NT2/D1 (cell line): ENCODE data around the gene CDK1.
A peak's percentile ranks its signal among the peaks of the same experiment; 100 is the strongest.

Source experiments
- DNase-seq: peaks from one replicate; pipeline ENCODE4 v3.0.0-alpha.2; 2011; ENCODE audit warnings: low read depth, low spot score
- H3K27me3 ChIP-seq: 2 replicates; pipeline ENCODE4 v1.6.0; 2011; ENCODE audit warnings: mild to moderate bottlenecking; ENCODE audit not compliant: insufficient read length, insufficient read depth
- H3K36me3 ChIP-seq: 2 replicates; pipeline ENCODE4 v1.6.1; 2011; ENCODE audit warnings: mild to moderate bottlenecking, low read length, mixed read lengths; ENCODE audit not compliant: insufficient read depth, insufficient read length
- H3K4me1 ChIP-seq: 2 replicates; pipeline ENCODE4 v1.5.1; 2011; ENCODE audit not compliant: insufficient read depth, insufficient read length
- H3K4me3 ChIP-seq: 2 replicates; pipeline ENCODE4 v1.5.1; 2011; ENCODE audit warnings: low read depth; ENCODE audit not compliant: insufficient read length
- H3K9ac ChIP-seq: 2 replicates; pipeline ENCODE4 v1.6.0; 2011; ENCODE audit warnings: low read depth; ENCODE audit not compliant: insufficient read length
- H3K9me3 ChIP-seq: 2 replicates; pipeline ENCODE4 v1.5.1; 2011; ENCODE audit warnings: mild to moderate bottlenecking, low read length; ENCODE audit not compliant: insufficient read depth
- SUZ12 ChIP-seq: IDR thresholded peaks from 2 replicates; pipeline ENCODE4 v1.6.1; 2011; ENCODE audit not compliant: insufficient read length, insufficient read depth; ENCODE audit errors: extremely low read depth
- YY1 ChIP-seq: IDR thresholded peaks from 2 replicates; pipeline ENCODE4 v1.6.1; 2011; ENCODE audit not compliant: insufficient read length, insufficient read depth
- ZNF274 ChIP-seq: IDR thresholded peaks from 2 replicates; pipeline ENCODE4 v1.6.1; 2011; ENCODE audit warnings: mild to moderate bottlenecking, low read depth, low read length

Gene CDK1

DNA sequence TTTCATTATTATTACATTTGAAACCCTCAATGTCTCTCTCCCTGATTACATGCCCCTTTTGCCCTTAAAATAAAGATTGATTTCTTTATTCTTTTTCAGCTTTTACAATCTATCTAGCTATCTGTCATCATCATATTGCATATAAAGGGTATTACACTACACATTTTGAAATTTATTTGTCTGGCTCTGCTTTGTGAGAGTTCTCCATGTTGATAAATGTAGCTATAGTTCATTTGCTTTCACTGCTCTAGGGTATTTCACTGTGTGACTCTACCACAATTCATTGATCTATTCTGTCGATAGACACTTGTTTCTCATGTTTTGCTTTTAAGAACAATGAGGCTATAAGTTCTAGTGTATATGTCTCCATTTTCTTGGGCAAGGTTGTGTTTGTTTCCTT lies 25.6 kb downstream of the CDK1 start:
- H3K27me3 ChIP-seq = no peaks in the 10 kb centered on the region
- H3K36me3 ChIP-seq = peaks cover 7% of the 10 kb centered on the region
- no peak overlapping the region for H3K9ac ChIP-seq
- H3K9me3 ChIP-seq = no peaks in the 10 kb centered on the region
- no peak for DNase-seq
- TF ChIP-seq ZNF274 = no peak
- TF ChIP-seq SUZ12 = no peak
- TF ChIP-seq YY1 = no peak
- H3K4me3 ChIP-seq = no peak overlapping the region
- no peaks in the 10 kb centered on the region for H3K4me1 ChIP-seq

DNA sequence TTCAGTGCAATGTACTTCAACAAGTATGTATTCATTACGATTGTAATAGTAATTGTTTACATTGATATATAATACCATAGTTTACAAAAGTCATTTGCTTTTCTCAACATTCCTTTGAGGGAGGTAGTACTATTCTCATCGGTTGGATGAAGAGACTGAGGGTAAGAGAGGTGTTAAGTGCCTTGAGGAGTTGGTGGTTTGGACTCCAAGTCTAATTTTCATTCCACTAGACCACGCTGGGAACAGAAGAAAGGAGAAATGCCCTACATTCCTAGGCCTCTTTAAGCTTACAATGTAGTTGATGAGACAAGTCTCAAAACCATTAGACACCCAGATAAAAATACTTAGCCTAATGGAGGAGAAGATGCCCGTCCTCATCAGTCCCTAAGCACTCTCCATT lies 28.6 kb downstream of the CDK1 start:
- no peak for DNase-seq
- H3K27me3 ChIP-seq = no peaks in the 10 kb centered on the region
- TF ChIP-seq ZNF274 = no peak
- TF ChIP-seq YY1 = no peak
- TF ChIP-seq SUZ12 = no peak
- H3K4me3 ChIP-seq = no peak overlapping the region
- H3K4me1 ChIP-seq = no peaks in the 10 kb centered on the region
- peaks cover 6% of the 10 kb centered on the region for H3K36me3 ChIP-seq
- H3K9me3 ChIP-seq = no peaks in the 10 kb centered on the region
- no peak overlapping the region for H3K9ac ChIP-seq

DNA sequence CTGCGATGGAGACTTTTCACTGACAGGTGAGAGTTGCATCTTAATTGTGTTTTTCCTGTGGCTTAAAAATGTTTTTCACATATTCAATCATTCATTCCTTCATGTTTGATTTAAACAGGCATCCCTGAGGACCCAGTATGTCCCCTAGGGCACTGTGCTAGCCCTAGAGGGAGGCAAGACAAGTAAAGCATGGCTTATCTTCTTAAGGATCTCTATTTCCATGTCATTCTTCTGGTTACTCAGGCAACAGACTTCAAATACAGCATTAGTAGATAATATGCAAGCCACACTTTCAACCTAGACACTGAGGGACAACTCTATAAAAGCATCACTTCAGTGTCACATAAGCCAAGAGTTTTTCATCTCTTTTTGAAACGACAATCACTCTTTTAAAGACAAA lies 29.2 kb downstream of the CDK1 start:
- Histone ChIP-seq H3K9me3 (no peaks in the 10 kb centered on the region), H3K9ac (no peak overlapping the region), H3K4me1 (no peaks in the 10 kb centered on the region), H3K27me3 (no peaks in the 10 kb centered on the region), H3K36me3 (peaks cover under 1% of the 10 kb centered on the region), H3K4me3 (no peak overlapping the region)
- no peak for TF ChIP-seq ZNF274
- no peak for TF ChIP-seq SUZ12
- no peak for TF ChIP-seq YY1
- no peak for DNase-seq

DNA sequence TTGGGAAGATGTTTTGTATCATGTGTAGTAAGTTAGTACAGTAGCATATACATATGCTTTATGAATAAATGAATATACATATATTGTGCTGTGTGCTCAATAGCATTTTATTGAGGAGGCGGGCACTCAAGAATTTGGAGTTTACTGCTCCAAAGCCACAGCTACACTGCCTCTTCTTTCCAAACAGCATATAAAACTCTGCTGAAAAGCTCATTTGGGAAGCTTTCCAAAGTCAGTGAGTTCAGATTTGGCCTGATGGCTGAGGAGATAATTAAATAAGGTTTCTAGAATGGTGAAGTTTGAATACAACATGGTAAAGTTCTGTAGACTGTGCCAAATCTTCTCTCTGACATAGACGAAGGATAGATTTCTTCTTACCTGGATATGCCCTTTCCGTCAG lies 29.8 kb downstream of the CDK1 start:
- DNase-seq = no peak
- no peaks in the 10 kb centered on the region for H3K36me3 ChIP-seq
- no peaks in the 10 kb centered on the region for H3K4me1 ChIP-seq
- H3K4me3 ChIP-seq = no peak overlapping the region
- H3K9ac ChIP-seq = no peak overlapping the region
- no peaks in the 10 kb centered on the region for H3K9me3 ChIP-seq
- H3K27me3 ChIP-seq = no peaks in the 10 kb centered on the region
- TF ChIP-seq SUZ12 = no peak
- no peak for TF ChIP-seq YY1
- TF ChIP-seq ZNF274 = no peak

DNA sequence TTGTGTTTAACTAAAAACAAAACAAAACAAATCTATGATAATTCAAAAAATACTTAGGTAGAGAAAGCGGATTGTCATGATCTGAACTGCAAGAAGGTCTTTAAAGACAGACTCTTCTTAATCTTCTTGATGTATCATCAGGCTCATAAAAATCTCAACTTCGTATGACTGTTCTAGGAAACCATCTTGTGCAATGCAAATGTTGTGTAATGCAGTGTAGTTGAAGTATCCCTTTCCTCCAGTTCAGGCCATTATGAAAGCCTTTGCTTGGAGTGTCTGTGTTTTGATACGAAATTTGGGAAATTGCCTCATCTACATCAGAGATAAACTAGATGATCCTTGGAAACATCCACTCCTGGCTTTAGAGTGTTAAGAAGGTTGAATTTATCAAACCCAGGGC lies 30.9 kb downstream of the CDK1 start:
- Histone ChIP-seq H3K4me3 (no peak overlapping the region), H3K36me3 (no peaks in the 10 kb centered on the region), H3K9me3 (no peaks in the 10 kb centered on the region), H3K4me1 (no peaks in the 10 kb centered on the region), H3K27me3 (no peaks in the 10 kb centered on the region), H3K9ac (no peak overlapping the region)
- no peak for DNase-seq
- TF ChIP-seq ZNF274 (no peak), SUZ12 (no peak), YY1 (no peak)

DNA sequence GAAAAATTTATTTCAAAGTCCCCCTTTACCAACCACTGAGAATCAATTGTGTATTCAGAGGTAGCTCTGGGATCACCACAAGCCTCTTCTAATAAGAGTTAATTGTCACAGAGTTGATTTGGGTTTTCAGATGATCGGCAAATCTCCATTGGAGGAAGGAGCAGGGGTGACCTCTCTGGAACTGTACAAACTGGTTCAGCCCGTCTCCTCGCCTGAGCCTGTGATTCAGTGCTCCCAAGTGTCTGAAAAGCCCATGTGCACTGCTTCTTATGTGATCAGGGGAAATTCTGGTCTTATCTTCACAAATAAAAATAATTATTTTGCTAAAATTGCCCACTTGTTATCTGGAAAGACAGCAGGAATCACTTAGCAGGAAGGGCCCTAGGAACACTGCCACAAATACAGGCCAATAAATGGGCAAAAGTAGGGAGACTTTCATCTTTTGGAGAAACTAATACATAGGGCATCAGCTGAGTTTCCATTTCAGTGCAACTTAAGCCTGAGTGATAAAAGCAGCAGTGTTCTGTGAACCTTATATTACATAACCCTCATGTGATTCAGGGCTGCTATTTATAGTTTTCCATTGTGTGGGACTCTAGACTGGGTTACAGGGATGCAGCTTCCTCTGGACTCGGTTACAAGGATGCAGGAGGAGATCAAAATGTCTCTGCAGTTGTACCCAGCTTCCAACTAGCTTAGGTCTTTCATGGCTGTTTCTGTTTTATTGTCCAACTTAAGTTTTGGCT lies 32.3 kb downstream of the CDK1 start:
- TF ChIP-seq YY1 (no peak), SUZ12 (no peak), ZNF274 (no peak)
- H3K27me3 ChIP-seq = no peaks in the 10 kb centered on the region
- no peaks in the 10 kb centered on the region for H3K36me3 ChIP-seq
- H3K9ac ChIP-seq = no peak overlapping the region
- no peaks in the 10 kb centered on the region for H3K4me1 ChIP-seq
- no peak overlapping the region for H3K4me3 ChIP-seq
- no peak for DNase-seq
- no peaks in the 10 kb centered on the region for H3K9me3 ChIP-seq

DNA sequence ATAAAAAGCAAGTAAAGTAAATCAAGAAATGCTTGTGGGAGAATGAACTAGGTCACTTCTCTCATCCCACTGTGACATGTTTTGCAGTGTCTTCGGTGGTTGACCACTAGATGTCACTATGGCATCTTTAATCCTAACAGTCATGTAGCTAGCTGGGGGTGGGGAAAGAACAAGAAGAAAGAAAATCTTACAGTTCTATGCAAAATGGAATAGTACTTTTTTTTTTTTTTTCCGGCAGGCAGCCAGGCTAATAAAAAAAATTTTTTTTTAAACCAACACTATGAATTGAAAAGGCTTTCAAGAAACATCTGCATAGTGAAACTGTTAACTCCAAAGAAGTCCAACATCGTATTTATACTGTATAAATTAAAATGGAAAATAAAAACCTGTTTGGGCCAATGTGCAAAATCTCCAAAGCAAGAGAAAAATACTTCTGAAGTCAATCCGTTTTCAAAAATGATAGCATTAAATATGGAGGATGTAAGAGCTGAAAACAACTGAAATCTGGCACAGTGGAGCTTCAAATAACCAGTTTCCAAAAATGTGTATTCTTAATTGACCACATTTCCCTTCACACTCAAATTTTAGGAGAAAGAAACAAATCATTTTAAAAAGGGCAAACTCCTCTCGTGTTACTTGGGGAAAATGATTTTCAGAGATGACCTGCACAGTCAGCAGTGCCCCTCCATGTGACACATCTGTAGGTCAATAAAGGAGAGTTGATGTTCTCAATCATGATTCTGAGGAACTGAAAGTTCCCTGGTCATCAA lies 38.5 kb downstream of the CDK1 start:
- H3K4me1 ChIP-seq = no peaks in the 10 kb centered on the region
- no peak overlapping the region for H3K4me3 ChIP-seq
- H3K9ac ChIP-seq = no peak overlapping the region
- peak; percentile 51 for DNase-seq
- H3K9me3 ChIP-seq = no peaks in the 10 kb centered on the region
- no peaks in the 10 kb centered on the region for H3K27me3 ChIP-seq
- TF ChIP-seq ZNF274 (no peak), SUZ12 (no peak), YY1 (no peak)
- no peaks in the 10 kb centered on the region for H3K36me3 ChIP-seq
